BE2C (cell line): ENCODE data around the gene GABBR2.

Experiments
- DNase-seq: peaks from one replicate; pipeline ENCODE4 v3.0.0-alpha.2; 2020
- H3K27me3 ChIP-seq: fragments of 250-450 bp; sonication (Bioruptor Pico); 2 replicates; pipeline ENCODE4 v1.5.1; 2020; ENCODE audit warnings: mild to moderate bottlenecking
- H3K36me3 ChIP-seq: fragments of 250-450 bp; sonication (Bioruptor Pico); 2 replicates; pipeline ENCODE4 v1.5.1; 2020; ENCODE audit warnings: mild to moderate bottlenecking
- H3K4me1 ChIP-seq: fragments of 250-450 bp; sonication (Bioruptor Pico); 2 replicates; pipeline ENCODE4 v1.5.1; 2020
- H3K4me3 ChIP-seq: 2 replicates; pipeline ENCODE4 v1.5.1; 2011; ENCODE audit warnings: low read depth, low read length
- H3K9me3 ChIP-seq: fragments of 250-450 bp; sonication (Bioruptor Pico); 2 replicates; pipeline ENCODE4 v1.5.1; 2020
- TF ChIP-seq, protein P1 (sequence below): IDR thresholded peaks from 2 replicates; pipeline ENCODE4 v1.5.1; 2012; ENCODE audit warnings: mild to moderate bottlenecking, low read depth, low read length

Gene GABBR2

DNA sequence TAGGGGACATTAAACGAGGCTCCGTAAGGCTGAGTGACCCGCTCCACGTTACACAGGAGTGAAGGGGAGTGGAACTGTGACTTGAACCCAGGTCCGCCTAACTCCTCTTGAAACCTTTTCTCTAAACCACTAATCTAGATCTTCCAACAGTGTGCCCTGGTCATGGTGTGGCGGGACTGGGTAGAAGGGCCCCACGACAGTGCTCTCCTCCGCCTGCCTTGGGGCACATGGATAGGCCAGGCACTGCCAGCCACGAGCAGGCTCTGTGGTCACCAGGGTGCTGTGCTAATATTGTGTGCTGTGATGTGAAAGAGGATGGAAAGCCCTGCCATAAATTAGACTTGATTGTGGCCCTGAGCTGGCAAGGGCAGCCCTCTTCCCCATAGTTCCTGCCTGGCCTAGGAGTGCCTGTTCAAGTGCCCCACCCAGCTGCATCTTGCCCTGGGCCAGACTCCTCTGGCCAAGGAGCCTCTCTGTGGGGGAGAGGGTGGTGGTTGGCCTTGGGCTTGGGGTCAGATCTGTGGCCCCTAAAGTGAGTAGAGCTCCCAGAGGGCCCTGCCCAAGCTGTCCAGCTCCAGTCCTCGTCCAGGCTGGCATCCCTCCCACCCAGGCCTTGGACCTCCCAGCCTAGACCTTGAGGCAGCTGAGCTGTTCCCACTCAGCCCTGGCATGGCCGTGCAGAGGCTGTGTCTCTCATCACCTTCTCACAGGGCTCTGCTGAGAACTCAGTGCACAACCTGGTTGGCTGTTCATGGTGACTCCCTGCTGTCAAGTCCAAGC is 385.5 kb downstream of the GABBR2 start:
- Histone ChIP-seq H3K27me3 (no peaks in the 10 kb centered on the region), H3K4me3 (no peak overlapping the region), H3K36me3 (no peaks in the 10 kb centered on the region), H3K9me3 (no peaks in the 10 kb centered on the region), H3K4me1 (no peaks in the 10 kb centered on the region)
- no peak for DNase-seq
- TF ChIP-seq, protein P1, sequence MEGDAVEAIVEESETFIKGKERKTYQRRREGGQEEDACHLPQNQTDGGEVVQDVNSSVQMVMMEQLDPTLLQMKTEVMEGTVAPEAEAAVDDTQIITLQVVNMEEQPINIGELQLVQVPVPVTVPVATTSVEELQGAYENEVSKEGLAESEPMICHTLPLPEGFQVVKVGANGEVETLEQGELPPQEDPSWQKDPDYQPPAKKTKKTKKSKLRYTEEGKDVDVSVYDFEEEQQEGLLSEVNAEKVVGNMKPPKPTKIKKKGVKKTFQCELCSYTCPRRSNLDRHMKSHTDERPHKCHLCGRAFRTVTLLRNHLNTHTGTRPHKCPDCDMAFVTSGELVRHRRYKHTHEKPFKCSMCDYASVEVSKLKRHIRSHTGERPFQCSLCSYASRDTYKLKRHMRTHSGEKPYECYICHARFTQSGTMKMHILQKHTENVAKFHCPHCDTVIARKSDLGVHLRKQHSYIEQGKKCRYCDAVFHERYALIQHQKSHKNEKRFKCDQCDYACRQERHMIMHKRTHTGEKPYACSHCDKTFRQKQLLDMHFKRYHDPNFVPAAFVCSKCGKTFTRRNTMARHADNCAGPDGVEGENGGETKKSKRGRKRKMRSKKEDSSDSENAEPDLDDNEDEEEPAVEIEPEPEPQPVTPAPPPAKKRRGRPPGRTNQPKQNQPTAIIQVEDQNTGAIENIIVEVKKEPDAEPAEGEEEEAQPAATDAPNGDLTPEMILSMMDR, result no peak

DNA sequence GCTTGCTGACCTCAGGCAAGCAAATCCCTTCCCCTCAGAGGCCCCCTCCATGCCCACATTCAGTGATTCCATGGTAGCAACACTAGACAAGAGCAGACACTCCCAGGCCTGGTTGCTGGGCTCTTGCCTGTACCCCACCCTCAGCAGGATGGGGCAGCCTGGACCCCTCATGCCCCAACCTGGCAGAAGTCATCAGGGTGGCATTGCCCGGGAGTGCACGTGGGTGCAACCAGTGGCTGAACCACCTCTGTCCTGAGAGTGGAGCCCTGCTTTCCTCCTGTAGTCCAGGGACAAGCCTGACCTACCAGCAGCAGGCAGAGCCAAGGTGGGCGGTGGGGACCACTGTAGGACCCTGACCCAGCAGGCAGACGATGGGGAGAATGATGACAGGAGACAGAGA is 387.5 kb downstream of the GABBR2 start:
- TF ChIP-seq, protein P1, result no peak
- no peaks in the 10 kb centered on the region for H3K9me3 ChIP-seq
- no peaks in the 10 kb centered on the region for H3K36me3 ChIP-seq
- H3K4me3 ChIP-seq, result no peak overlapping the region
- no peaks in the 10 kb centered on the region for H3K27me3 ChIP-seq
- no peak for DNase-seq
- peaks cover 5% of the 10 kb centered on the region for H3K4me1 ChIP-seq

DNA sequence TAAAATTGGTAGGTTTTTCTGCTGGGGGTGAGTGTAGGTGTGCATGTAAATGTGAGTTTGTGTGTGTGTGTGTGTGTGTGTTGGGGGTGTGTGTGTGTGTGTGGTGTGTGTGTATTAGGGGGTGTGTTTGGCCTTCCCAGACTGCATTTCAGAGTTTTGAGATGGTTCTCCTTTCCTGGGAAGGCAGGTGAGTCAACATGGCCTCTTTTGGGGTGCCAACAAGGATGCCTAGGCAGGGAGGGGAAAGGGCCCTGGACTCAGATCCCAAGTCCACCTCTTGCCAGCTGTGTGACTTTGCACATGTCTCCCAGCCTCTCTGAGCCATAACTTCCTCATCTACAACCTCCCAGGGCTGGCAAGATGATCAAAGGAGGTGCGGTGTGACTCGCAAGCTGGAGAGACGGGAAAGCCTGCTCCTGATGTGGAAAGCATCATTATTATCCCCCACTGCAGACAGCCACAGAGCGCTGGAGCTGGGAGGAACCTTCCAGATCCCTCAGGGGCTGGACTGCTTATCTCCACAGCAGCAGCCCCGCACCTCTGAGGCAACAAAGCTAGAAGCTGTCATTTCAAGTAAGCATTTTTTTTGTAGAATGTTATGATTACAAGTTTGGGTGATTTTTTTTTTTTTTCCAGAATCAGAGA is 389.8 kb downstream of the GABBR2 start:
- no peak for DNase-seq
- H3K9me3 ChIP-seq, result no peaks in the 10 kb centered on the region
- peaks cover 8% of the 10 kb centered on the region for H3K4me1 ChIP-seq
- TF ChIP-seq, protein P1, result no peak
- H3K27me3 ChIP-seq, result no peaks in the 10 kb centered on the region
- H3K36me3 ChIP-seq, result no peaks in the 10 kb centered on the region
- no peak overlapping the region for H3K4me3 ChIP-seq

DNA sequence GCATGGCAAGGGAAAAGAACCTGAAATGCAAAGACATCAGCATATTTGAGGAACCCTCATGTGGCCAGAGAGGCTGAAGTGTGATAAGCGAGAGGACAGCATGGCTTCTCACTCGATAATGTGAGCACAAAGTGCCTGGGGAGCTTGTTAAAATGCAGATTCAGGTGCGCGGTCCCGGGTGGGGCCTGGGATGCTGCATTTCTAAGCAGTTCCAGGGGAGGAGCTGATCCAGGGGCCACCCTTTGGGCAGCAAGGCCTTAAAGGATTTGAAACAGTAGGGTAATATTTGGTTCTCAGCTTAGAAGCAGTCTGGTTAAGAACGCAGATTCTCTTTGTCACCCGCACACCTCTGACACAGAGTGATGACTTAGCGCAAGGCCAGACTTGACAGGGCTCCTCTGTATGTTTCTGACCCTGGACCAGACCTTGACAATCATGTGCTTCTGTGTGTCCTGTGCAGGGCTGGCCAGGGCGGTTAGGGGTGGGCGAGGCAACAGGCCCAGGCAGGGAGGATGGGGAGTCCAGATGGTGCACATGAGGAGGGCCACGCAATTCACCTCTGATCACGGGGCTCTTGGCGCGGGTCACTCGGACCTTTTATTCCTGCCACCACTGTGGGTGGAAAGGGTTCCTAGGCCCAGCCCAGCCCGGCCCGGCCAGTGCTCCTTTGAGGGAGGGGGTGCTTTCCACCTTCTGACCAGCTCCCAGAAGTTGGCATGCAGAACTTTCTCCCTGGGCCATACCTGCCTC is 390.5 kb downstream of the GABBR2 start:
- TF ChIP-seq, protein P1, result no peak
- H3K4me1 ChIP-seq, result peaks cover 8% of the 10 kb centered on the region
- no peaks in the 10 kb centered on the region for H3K36me3 ChIP-seq
- H3K9me3 ChIP-seq, result no peaks in the 10 kb centered on the region
- no peaks in the 10 kb centered on the region for H3K27me3 ChIP-seq
- no peak overlapping the region for H3K4me3 ChIP-seq
- DNase-seq, result no peak

DNA sequence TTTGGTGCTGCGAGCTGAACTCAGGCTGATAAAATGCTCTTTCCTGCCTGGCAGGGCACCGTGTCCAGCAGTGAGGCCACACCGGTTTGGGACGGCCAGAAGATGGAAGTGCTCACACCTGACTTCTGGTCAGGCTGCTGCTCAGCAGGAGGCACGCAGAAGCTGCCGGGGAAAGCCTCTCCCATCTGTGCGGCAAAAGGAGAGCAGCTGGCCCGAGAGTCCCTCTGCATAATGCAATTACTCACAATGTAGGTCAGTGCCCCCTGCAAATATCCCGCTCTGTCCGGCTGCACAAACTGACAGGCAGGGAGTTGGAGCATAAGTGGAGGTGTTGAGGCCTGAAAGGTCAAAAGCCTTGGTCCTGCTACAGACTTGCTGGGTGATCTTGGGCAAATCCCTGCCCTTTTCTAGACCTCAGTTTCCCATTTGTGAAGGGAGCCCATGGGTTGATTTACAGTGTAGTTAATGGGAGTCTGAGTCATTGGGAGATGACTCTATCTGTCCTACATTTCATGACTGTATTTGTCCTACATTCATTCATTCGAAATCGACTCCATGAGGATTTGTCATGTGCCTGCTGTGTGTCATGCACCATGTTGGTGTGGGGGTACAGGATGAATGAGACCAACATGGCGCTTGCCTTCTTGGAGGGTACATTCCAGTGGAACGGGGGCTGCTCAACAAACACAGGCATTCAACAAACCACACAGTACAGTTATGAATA is 391.4 kb downstream of the GABBR2 start:
- TF ChIP-seq, protein P1, result no peak
- DNase-seq, result no peak
- peaks cover 8% of the 10 kb centered on the region for H3K4me1 ChIP-seq

More for the DNA sequence above, 391.4 kb downstream of the GABBR2 start:
- Histone ChIP-seq H3K36me3 (no peaks in the 10 kb centered on the region), H3K9me3 (no peaks in the 10 kb centered on the region), H3K4me3 (no peak overlapping the region), H3K27me3 (no peaks in the 10 kb centered on the region)
